ENCODE results near the gene SCARB1. TPM values are rescaled to one million over a fixed set of nuclear protein-coding genes. Genes with fewer than 3 reads are reported as not detected.

SCARB1 gene
- total RNA-seq, 1 experiment from 2014 or later = 31.3 TPM

- H3K27ac Mint-ChIP-seq = no peak overlapping the region; a peak in 1 of 7 replicates
- H2BK120ac ChIP-seq (ENCODE audit: low read depth, low read length, poor library complexity, severe bottlenecking) = no peak overlapping the region
- no peak overlapping the region for H3K9ac ChIP-seq (ENCODE audit: extremely low read depth, insufficient read length, low read length)
- no peaks in the 10 kb centered on the region for H3K9me3 ChIP-seq (ENCODE audit: control insufficient read depth, low read depth, low read length)
- no peak overlapping the region for H2AFZ ChIP-seq (ENCODE audit: low read length)
- H3K56ac ChIP-seq (ENCODE audit: insufficient read length, low read depth, low read length) = no peak overlapping the region
- no peak overlapping the region for H3K14ac ChIP-seq (ENCODE audit: insufficient read depth, low read length)
- no peak overlapping the region for H3K4ac ChIP-seq (ENCODE audit: low read depth, low read length)
- H2BK15ac ChIP-seq (ENCODE audit: low read depth, low read length) = no peak overlapping the region
- H4K8ac ChIP-seq (replicated peaks; ENCODE audit: insufficient read length, low read depth, low read length) = no peak overlapping the region
- no peaks in the 10 kb centered on the region for H3K27me3 ChIP-seq (ENCODE audit: insufficient read depth, low read length)
- no peak overlapping the region for H3K18ac ChIP-seq (ENCODE audit: insufficient read length, low read depth, low read length)
- H3K79me1 ChIP-seq (ENCODE audit: insufficient read depth, low read depth, low read length, poor library complexity, severe bottlenecking) = no peaks in the 10 kb centered on the region
- no peaks in the 10 kb centered on the region for H3K79me2 ChIP-seq (ENCODE audit: insufficient read depth, low read length)
- H3K23me2 ChIP-seq (ENCODE audit: insufficient read length, low read depth, low read length, poor library complexity, severe bottlenecking) = no peaks in the 10 kb centered on the region
- no peaks in the 10 kb centered on the region for H3K9me3 Mint-ChIP-seq
- peaks cover 12 to 19% (median 16%) of the 10 kb centered on the region in 3 experiments; a peak in 6 of 7 replicates for H3K36me3 Mint-ChIP-seq (ENCODE audit: insufficient read depth in 1 of 3, low read depth in 3 of 3)
- WGBS (ENCODE audit: extremely low coverage, insufficient read length, low lambda C conversion rate) = no CpG with 5 or more reads among the region's 2 CpGs
- H3T11ph ChIP-seq (ENCODE audit: low read length) = no peak overlapping the region
- no peak for DNase-seq
- H4K5ac ChIP-seq (ENCODE audit: insufficient read length, low read depth, low read length) = no peak overlapping the region
- H3K27ac ChIP-seq (ENCODE audit: insufficient read length, low read depth, low read length) = no peak overlapping the region
- peaks cover 16 to 20% of the 10 kb centered on the region in 2 experiments for H3K4me1 Mint-ChIP-seq
- H3K27me3 Mint-ChIP-seq (ENCODE audit: low read depth) = no peaks in the 10 kb centered on the region; the same call in 1 of the 2 replicates
- TF ChIP-seq CTCF (conservative IDR thresholded peaks at IDR 0.05) = no peak
- no peak overlapping the region for H2AK5ac ChIP-seq (ENCODE audit: insufficient read length, low read length)
- no peak overlapping the region for H2BK12ac ChIP-seq (ENCODE audit: insufficient read length, low read depth, low read length)
- H4K91ac ChIP-seq (ENCODE audit: insufficient read length, low read depth, low read length) = no peak overlapping the region
- no peaks in the 10 kb centered on the region for H4K20me1 ChIP-seq (ENCODE audit: control insufficient read depth, insufficient read depth, insufficient read length)
- H3K4me2 ChIP-seq (ENCODE audit: insufficient read depth, insufficient read length, low read length) = no peak overlapping the region
- no peak overlapping the region for H2BK20ac ChIP-seq (ENCODE audit: low read depth, low read length, poor library complexity, severe bottlenecking)
- no peak overlapping the region for H3K23ac ChIP-seq (ENCODE audit: insufficient read length, low read depth, low read length)
- H2BK5ac ChIP-seq (ENCODE audit: insufficient read length, low read length) = no peak overlapping the region
- H3K4me3 Mint-ChIP-seq = no peak overlapping the region
- H3K4me1 ChIP-seq (ENCODE audit: insufficient read depth, low read length) = no peaks in the 10 kb centered on the region
Observed at GRCh38 chr12:124782132-124782531, 81.5 kb downstream of the SCARB1 start.
